GM12801 (cell line): ENCODE measurements around the gene ADAM30.

Source experiments
- TF ChIP-seq, protein P1 (sequence below): IDR thresholded peaks from one replicate; pipeline ENCODE4 v1.5.1; 2011; ENCODE audit warnings: control low read depth; ENCODE audit not compliant: insufficient read length; ENCODE audit errors: extremely low read depth

The ADAM30 gene

DNA sequence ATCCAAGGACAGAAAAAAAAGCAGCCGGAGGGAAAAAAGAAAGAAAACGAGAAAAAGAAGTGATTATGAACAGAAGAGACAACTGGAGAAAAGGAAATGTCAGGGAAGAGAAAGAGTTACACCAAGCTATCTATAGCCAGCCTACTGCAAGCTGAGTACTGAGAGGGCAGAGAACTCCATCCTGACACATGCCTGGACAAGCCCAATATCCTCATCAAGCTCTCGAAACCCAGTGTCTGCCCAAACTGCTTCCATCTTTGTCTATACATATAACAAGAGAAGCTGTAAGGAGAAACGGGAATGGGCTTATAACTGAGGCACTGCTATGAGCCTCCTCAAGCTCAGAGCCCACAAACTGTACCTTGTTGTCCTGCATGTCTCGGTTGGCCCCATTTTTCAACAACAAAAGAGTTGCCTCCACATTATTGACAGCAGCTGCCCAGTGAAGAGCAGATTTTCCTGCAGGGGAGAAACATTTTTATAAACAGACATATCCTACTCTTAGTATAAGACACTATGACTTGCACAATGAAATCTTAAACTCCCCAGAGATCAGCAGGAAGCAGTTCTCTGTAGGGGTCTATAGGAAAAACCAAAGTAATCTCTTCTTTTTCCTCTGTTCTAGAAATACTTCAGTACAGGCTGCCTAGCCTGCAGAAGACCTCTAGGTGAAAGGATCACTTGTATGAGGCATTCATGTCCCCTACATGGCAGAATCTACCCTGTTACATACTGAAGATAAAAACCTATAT, 21.2 kb upstream of the ADAM30 start:
- TF ChIP-seq, protein P1, sequence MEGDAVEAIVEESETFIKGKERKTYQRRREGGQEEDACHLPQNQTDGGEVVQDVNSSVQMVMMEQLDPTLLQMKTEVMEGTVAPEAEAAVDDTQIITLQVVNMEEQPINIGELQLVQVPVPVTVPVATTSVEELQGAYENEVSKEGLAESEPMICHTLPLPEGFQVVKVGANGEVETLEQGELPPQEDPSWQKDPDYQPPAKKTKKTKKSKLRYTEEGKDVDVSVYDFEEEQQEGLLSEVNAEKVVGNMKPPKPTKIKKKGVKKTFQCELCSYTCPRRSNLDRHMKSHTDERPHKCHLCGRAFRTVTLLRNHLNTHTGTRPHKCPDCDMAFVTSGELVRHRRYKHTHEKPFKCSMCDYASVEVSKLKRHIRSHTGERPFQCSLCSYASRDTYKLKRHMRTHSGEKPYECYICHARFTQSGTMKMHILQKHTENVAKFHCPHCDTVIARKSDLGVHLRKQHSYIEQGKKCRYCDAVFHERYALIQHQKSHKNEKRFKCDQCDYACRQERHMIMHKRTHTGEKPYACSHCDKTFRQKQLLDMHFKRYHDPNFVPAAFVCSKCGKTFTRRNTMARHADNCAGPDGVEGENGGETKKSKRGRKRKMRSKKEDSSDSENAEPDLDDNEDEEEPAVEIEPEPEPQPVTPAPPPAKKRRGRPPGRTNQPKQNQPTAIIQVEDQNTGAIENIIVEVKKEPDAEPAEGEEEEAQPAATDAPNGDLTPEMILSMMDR = no peak

DNA sequence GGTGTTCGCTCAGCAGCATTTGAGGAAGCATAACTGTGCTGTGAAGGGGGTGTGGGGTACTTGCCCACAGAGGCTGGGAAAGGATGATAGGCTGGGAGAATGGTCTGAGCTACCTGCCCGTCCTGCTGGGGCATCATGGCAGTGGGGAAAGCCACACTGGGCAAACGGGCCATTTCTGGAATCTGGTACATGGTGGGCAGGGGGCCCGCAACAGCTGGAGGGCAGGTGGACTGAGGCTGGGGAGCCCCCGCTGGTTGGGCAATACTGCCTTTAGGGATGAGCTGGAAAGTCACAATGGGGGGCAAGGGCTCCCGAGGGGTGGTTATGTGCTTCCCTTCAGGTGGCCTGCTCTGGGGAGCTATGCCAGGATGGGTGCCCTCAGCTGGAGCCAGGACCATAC, 19.2 kb upstream of the ADAM30 start:
- TF ChIP-seq, protein P1 = no peak

DNA sequence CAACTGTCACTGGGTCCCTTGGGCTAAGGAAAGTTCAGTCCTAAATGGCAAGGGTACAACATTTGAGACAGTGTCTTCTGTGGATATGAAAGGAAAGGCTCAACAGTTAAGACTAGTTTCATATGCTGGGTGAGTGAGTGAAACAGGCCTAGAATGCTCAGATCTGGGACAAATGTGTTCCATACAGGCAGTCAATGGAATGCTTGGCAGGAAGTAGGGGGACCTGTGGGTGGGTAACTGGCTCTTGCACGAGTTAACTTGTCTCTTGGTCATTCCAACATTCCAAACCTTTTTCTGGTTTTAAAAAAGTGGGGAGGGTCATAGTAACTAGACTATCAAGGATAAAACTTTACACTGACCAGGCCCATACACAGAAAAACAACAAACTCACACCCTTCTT, 17.8 kb upstream of the ADAM30 start:
- TF ChIP-seq, protein P1 = no peak

DNA sequence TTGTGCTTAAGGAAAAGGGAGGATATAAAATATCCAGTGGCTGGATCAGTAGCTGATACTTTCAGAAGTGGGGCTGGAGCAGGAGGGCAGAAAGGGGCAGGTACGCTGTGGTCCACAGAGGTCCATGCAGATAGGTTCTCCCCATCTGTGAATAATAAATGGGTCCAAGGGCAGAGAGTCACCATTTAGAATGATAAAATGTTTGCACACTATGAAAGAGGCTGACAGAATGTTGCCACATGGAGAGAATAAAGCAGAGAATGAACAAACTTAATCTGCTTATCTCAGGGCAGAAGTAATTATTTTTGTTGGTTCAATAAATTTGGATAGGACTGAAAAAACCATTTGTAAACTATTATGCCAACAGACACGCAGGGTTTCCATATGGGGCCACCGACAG, 16.6 kb upstream of the ADAM30 start:
- TF ChIP-seq, protein P1 = no peak

DNA sequence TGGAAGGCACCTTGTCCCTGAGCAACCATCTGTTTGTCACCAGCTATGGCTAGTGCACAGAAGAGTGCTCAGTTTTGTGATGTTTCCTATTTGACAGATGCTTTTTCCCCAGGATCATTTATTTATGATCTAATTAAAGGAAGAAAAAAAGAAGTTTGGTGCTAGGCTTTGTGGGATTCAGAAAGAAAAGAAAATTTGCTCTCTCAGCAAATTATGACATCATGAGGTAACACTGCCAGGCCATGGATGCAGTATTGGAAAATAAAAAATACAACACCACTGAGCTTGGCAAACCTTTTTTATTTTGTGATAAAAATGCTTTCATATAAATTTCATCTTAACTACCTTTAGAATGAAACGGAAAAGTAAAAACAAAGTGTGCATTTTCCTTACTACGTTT, 15.5 kb upstream of the ADAM30 start:
- TF ChIP-seq, protein P1 = no peak

DNA sequence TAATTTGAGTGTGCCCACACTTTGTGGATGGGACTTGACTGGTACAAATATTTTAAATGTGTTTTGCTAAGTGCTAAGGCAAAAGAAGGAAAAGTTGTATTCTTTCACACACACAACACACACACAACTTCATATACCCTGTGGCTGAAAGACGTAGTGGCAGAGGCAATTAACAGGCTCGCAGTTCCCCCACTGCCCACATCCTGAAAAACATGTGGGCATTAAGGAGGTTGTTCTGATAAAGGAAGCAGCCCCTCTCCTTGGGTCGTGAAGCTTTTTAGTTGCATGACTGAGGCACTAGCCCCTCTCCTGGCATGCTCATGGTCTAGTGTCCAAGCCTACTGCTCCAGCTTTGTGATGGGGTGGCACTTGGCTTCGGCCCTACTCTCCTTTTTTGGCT, 14.3 kb upstream of the ADAM30 start:
- TF ChIP-seq, protein P1 = no peak

DNA sequence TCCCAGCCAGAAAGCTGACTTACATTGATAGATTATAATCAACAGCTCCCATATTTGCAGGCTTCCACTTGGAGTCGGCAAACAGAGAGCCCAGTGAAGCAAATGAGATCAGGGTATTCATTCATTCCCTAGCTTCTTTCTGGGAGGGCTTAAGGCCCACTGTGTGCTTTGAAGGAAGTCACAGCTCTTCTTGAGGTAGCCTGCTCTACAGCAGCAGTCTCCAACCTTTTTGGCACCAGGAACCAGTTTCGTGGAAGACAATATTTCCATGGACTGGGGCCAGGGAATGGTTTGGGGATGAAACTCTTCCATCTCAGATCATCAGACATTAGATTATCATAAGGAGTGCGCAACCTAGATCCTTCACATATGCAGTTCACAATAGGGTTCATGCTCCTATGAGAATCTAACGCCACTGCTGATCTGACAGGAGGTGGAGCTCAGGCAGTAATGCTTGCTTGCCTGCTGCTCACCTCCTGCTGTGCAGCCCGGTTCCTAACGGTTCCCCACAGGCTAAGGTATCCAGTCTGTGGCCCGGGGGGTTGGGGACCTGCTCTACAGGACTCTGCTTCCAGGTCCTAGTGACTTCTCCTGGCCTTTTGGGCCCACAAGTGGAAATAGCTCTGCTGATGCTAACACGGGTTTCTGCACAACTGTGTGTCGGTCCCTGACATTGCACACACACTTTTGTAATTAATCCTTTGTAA, 13.7 kb upstream of the ADAM30 start:
- TF ChIP-seq, protein P1 = no peak
